ENCODE data around the gene LSM12.

DNA sequence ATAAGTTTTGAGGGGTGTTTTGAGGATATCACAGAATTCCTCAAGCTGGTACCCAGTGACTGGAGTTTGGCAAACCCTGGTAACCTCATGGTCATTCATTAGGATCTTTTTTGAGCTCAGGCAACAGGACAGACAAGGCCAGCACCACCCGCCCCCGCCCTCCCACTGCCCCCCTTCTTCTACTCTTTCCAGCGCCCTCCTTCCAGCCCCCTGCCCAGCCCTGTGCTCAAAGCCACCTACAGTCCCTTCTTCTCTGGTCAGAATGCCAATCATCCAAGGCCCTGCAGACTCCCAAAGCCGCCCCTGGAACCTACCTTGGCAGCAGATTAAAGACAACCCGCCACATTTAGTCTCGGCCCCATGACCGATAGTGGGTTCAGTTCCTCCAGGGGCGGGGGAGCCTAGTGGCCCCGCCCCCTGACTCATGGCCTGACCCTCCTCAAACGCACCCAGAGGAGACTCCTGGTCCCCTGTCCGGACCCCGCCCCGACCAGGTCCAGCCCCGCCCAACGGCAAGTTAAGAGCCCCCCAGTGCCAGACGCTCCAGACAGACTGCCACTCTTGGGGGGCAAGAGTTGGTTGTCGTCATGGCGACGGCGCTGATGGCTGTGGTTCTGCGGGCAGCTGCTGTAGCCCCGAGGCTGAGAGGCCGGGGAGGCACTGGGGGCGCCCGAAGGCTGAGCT is 62.3 kb downstream of the LSM12 start, which contains the start of gene NAGS:
- no peak for TF ChIP-seq YY1 (IDR thresholded peaks at IDR 0.05; ENCODE audit: low read depth)
- TF ChIP-seq, protein P1, sequence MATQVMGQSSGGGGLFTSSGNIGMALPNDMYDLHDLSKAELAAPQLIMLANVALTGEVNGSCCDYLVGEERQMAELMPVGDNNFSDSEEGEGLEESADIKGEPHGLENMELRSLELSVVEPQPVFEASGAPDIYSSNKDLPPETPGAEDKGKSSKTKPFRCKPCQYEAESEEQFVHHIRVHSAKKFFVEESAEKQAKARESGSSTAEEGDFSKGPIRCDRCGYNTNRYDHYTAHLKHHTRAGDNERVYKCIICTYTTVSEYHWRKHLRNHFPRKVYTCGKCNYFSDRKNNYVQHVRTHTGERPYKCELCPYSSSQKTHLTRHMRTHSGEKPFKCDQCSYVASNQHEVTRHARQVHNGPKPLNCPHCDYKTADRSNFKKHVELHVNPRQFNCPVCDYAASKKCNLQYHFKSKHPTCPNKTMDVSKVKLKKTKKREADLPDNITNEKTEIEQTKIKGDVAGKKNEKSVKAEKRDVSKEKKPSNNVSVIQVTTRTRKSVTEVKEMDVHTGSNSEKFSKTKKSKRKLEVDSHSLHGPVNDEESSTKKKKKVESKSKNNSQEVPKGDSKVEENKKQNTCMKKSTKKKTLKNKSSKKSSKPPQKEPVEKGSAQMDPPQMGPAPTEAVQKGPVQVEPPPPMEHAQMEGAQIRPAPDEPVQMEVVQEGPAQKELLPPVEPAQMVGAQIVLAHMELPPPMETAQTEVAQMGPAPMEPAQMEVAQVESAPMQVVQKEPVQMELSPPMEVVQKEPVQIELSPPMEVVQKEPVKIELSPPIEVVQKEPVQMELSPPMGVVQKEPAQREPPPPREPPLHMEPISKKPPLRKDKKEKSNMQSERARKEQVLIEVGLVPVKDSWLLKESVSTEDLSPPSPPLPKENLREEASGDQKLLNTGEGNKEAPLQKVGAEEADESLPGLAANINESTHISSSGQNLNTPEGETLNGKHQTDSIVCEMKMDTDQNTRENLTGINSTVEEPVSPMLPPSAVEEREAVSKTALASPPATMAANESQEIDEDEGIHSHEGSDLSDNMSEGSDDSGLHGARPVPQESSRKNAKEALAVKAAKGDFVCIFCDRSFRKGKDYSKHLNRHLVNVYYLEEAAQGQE (IDR thresholded peaks at IDR 0.05; ENCODE audit: low read depth, low read length): no peak
- no peak for TF ChIP-seq GATA2 (CRISPR knock-in tag; IDR thresholded peaks at IDR 0.05)
- TF ChIP-seq SIN3A (IDR thresholded peaks at IDR 0.05; ENCODE audit: borderline replicate concordance, low read depth, low read length): no peak
- TF ChIP-seq FOXM1 (IDR thresholded peaks at IDR 0.05; ENCODE audit: low read depth): no peak
- TF ChIP-seq, protein P2, sequence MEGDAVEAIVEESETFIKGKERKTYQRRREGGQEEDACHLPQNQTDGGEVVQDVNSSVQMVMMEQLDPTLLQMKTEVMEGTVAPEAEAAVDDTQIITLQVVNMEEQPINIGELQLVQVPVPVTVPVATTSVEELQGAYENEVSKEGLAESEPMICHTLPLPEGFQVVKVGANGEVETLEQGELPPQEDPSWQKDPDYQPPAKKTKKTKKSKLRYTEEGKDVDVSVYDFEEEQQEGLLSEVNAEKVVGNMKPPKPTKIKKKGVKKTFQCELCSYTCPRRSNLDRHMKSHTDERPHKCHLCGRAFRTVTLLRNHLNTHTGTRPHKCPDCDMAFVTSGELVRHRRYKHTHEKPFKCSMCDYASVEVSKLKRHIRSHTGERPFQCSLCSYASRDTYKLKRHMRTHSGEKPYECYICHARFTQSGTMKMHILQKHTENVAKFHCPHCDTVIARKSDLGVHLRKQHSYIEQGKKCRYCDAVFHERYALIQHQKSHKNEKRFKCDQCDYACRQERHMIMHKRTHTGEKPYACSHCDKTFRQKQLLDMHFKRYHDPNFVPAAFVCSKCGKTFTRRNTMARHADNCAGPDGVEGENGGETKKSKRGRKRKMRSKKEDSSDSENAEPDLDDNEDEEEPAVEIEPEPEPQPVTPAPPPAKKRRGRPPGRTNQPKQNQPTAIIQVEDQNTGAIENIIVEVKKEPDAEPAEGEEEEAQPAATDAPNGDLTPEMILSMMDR (IDR thresholded peaks at IDR 0.05): no peak
- no peak for TF ChIP-seq RAD21 (IDR thresholded peaks at IDR 0.05; ENCODE audit: low read length)
- no peak for TF ChIP-seq RFX5 (IDR thresholded peaks at IDR 0.05; ENCODE audit: low read length)
- TF ChIP-seq POLR2AphosphoS5 (IDR thresholded peaks at IDR 0.05; ENCODE audit: low read depth, low read length): no peak
- no peak for TF ChIP-seq TAF1 (IDR thresholded peaks at IDR 0.05; ENCODE audit: borderline replicate concordance, low read depth, low read length)
- TF ChIP-seq RCOR1 (IDR thresholded peaks at IDR 0.05; ENCODE audit: low read length): no peak
